ENCODE results near the gene TTC28. TPM values are rescaled to one million over a fixed set of nuclear protein-coding genes. Genes with fewer than 3 reads are reported as not detected.

TTC28 gene
- total RNA-seq, 1 experiment from 2014 or later, result 0.12 TPM

GRCh38 chr22:28369854-28370253, 309.8 kb downstream of the TTC28 start:
- RAD21 ChIA-PET (ENCODE audit: low non-redundant PET in 1 of 2, low total read pairs in 2 of 2, uncharacterized antibody in 2 of 2, unreplicated experiment in 2 of 2), result no interaction called here
- Histone ChIP-seq H3K9me3 (ENCODE audit: control insufficient read depth in 1 of 2, insufficient read depth in 1 of 2, low read depth in 1 of 2, low read length in 2 of 2) (no peaks in the 10 kb centered on the region), H3K9ac (ENCODE audit: low read length) (no peak overlapping the region), H2AFZ (ENCODE audit: low read depth, low read length, poor library complexity, severe bottlenecking) (no peak overlapping the region), H3K79me2 (ENCODE audit: insufficient read depth, low read length) (no peaks in the 10 kb centered on the region), H3K36me3 (ENCODE audit: control insufficient read depth in 1 of 2, insufficient read depth in 2 of 2, low read length in 2 of 2) (no peaks in the 10 kb centered on the region; a peak in 1 of 4 replicates), H3K4me3 (replicated peaks in 1 of 2; ENCODE audit: low read depth in 1 of 2, low read length in 2 of 2) (no peak overlapping the region), H4K20me1 (ENCODE audit: insufficient read depth) (no peaks in the 10 kb centered on the region), H3K27me3 (ENCODE audit: insufficient read depth, low read length) (peaks cover 29% of the 10 kb centered on the region), H3K4me2 (ENCODE audit: low read length) (no peak overlapping the region), H3K9me2 (ENCODE audit: insufficient read depth) (no peaks in the 10 kb centered on the region), H3K27ac (ENCODE audit: low read depth, low read length) (no peak overlapping the region), H3K4me1 (ENCODE audit: control insufficient read depth in 1 of 2, insufficient read depth in 2 of 2, low read length in 2 of 2) (no peaks in the 10 kb centered on the region)
- DNase-seq (ENCODE audit: low read depth, low spot score) (no peak), ATAC-seq (no peak)
- POLR2A ChIA-PET, result no interaction called here
- BruUV-seq (replicated peaks), result no TSS peak
- CTCF ChIA-PET, result no interaction called here
- intact Hi-C loops (cut with micrococcal nuclease), result no loop called here
- TF ChIP-seq SIN3A (IDR thresholded peaks at IDR 0.05; ENCODE audit: low read depth) (no peak), EZH2phosphoT487 (IDR thresholded peaks at IDR 0.05; ENCODE audit: borderline replicate concordance) (no peak), SRF (IDR thresholded peaks at IDR 0.05; ENCODE audit: low read depth) (no peak), ELF1 (IDR thresholded peaks at IDR 0.05; ENCODE audit: borderline replicate concordance, low read depth) (no peak), REST (IDR thresholded peaks at IDR 0.05; ENCODE audit: low read depth) (no peak), YY1 (IDR thresholded peaks at IDR 0.05; ENCODE audit: extremely low read depth, insufficient replicate concordance, low read depth, low read length) (no peak), TCF7L2 (IDR thresholded peaks at IDR 0.05; ENCODE audit: borderline replicate concordance, extremely low read depth, insufficient read depth, insufficient read length) (no peak), POLR2A (IDR thresholded peaks at IDR 0.05; ENCODE audit: borderline replicate concordance, extremely low read depth, insufficient read depth, insufficient read length) (no peak), CEBPB (IDR thresholded peaks at IDR 0.05; ENCODE audit: low read depth) (no peak), FOSL1 (IDR thresholded peaks at IDR 0.05; ENCODE audit: low read depth) (no peak), MAX (IDR thresholded peaks at IDR 0.05) (no peak), ZFX (IDR thresholded peaks at IDR 0.05) (no peak), RAD21 (IDR thresholded peaks at IDR 0.05; ENCODE audit: low read depth) (no peak), EGR1 (IDR thresholded peaks at IDR 0.05; ENCODE audit: low read depth) (no peak), SP1 (IDR thresholded peaks at IDR 0.05; ENCODE audit: low read depth) (no peak), CBX3 (IDR thresholded peaks at IDR 0.05; ENCODE audit: low read depth) (no peak)
- TF ChIP-seq, protein P1, sequence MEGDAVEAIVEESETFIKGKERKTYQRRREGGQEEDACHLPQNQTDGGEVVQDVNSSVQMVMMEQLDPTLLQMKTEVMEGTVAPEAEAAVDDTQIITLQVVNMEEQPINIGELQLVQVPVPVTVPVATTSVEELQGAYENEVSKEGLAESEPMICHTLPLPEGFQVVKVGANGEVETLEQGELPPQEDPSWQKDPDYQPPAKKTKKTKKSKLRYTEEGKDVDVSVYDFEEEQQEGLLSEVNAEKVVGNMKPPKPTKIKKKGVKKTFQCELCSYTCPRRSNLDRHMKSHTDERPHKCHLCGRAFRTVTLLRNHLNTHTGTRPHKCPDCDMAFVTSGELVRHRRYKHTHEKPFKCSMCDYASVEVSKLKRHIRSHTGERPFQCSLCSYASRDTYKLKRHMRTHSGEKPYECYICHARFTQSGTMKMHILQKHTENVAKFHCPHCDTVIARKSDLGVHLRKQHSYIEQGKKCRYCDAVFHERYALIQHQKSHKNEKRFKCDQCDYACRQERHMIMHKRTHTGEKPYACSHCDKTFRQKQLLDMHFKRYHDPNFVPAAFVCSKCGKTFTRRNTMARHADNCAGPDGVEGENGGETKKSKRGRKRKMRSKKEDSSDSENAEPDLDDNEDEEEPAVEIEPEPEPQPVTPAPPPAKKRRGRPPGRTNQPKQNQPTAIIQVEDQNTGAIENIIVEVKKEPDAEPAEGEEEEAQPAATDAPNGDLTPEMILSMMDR (IDR thresholded peaks at IDR 0.05 in 2 of 3, conservative IDR thresholded peaks at IDR 0.05 in 1 of 3; ENCODE audit: borderline replicate concordance in 1 of 3, insufficient read depth in 1 of 3, low read depth in 2 of 3, low read length in 2 of 3), result no peak
